HG03457 (cell line): ENCODE measurements around the gene RAD1.
"Not testable (repeated sequence)": the region's sequence is repeated elsewhere in the genome, so short reads cannot be mapped to it uniquely, and the experiment has no call there.

Source experiments
- ATAC-seq: cut with Tn5 transposase; IDR thresholded peaks from one replicate; pipeline ENCODE4 v1.9.1; 2021; ENCODE audit warnings: moderate number of reproducible peaks; ENCODE audit not compliant: unreplicated experiment

The RAD1 gene, protein sequence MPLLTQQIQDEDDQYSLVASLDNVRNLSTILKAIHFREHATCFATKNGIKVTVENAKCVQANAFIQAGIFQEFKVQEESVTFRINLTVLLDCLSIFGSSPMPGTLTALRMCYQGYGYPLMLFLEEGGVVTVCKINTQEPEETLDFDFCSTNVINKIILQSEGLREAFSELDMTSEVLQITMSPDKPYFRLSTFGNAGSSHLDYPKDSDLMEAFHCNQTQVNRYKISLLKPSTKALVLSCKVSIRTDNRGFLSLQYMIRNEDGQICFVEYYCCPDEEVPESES

DNA sequence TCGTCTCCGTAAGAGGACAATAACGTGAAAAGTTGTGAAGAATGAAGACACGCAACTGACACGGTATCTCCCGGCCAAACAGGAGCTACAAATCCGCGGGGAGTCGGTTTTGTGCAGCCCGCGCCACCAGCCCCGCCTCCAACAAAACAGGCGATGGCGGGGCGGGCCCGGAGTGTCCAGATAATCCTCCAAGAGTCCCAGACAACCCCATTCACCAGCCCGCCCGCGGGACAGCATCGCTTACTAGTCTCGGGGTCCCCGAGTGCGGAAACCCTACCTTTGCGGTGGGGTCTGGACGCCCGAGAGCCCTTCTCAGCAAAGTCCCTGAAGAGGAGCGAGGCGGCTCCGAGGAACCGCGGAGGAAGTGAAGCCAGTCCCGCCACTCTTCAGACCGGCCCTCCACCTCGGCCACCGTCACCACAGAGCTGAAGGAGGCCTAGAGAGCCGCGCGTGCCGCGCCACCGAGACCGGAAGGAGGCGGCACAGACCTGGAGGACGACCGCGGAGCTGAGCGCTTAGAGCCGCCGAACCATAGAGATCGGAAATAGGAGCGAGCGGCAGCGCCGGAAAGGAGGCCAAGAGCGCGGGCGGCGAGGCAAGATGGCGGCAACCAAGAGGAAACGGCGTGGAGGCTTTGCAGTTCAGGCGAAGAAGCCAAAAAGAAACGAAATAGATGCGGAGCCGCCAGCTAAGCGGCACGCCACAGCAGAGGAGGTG is at the start of gene RAD1, which contains the start of gene BRIX1:
RAD1 (minus strand) TSS at position 366 of the 717 bp plus-strand sequence. CDS start 612 bp downstream, outside the sequence.
BRIX1 (plus strand) TSS at position 573 of the 717 bp plus-strand sequence; CDS start at position 601, 28 bp downstream.
- ATAC-seq, result peak; percentile 96

GRCh38 chr5:34959323-34959722 is 44.0 kb upstream of the RAD1 start:
- peak; percentile 79 for ATAC-seq

DNA sequence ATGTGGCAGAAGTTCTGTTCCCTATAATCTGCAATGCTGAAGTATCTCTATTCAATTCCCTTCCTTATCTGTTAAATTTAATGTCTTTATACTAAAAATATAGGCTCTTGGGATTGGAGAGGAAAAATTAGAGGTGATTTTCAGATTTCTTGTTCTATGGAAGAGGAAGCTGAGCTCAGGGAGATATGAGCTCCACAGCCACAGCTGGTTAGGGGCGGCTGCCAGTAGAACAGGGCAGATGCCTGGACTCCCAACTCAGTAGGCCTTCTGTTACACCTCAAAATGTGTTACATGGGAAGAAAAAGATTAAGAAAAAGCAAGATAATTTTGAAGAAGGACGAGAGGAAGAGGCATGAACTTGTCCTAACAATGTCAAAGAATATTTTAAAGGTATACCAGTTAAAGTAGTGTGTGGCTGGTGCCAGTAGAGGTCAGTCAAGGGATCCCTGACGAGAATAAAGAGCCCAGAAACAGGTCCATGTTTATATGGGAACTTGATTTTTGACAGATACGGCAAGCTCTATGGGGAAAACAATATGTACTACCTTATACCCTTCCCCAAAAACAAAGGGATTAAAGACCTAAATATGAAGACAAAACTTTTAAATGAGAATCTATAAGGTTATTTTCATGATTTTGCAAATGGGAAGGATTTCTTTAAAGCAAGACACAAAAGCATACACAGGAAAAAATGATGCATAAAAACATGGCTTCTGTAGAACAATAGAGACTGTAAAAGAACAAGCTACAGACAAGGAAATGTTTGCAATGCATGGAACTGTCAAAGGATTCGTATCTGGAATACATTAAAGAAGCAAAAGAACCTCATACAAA is 42.8 kb upstream of the RAD1 start:
- no peak for ATAC-seq

DNA sequence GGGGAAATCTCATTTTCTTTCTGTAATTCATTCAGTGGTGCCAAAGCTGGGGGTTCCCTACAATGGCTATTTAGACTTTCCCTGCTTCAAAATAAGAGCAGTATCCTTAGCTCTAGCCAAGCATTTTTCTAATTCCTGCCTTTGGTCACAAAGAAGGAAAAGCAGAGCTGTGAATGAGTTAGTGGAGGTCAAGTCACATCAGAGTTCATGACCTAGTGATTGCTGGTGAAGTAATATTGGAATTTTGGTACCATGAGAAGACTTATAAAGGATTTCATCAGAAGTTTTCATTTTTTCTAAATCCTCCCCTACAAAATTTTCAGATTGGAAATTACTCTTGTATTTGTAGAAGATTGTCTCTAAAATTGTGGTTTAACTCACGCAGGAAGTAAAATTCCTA is 42.0 kb upstream of the RAD1 start:
- ATAC-seq, result no peak

- ATAC-seq, result no peak
Measured at GRCh38 chr5:34944460-34945047, 29.2 kb upstream of the RAD1 start.

DNA sequence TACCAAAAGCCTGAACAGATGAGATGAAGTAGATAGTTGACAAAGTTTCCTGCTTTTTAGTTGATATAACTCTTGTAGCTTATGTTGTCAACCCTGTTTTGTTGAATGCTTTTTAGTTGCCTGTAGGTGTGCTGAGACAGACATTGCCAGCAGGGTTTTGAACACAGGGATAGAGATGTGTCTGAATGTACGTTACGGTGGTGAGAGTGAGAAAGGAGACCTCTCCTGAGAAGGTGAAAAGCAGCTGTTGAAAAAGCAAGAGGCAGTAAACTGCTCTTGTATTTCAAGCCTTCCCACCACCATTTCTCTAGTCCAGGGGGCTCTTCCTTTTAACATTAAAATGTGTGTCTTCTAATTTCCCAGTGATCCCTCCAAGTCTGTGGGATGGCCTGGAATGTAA is 28.7 kb upstream of the RAD1 start:
- no peak for ATAC-seq

- no peak for ATAC-seq
Measured at GRCh38 chr5:34941936-34942335, 26.6 kb upstream of the RAD1 start.

DNA sequence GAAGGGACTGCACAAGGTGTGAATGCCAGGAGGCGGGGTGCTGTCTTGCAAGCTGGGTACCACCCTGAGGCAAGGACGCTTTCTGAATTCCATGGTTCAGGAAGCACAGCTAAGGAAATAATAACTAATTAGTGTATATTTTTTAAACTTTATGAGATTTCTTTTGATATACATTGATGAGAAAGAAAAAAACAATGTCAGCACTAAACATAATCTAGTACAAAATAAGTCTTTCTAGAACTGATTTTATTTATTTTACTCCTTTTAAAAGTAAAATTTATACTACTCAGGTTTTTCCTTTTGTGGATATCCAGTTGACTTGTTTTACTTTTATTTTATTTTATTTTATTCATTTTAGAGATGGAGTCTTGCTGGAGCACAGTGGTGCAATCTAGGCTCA is 17.6 kb upstream of the RAD1 start:
- no peak for ATAC-seq

DNA sequence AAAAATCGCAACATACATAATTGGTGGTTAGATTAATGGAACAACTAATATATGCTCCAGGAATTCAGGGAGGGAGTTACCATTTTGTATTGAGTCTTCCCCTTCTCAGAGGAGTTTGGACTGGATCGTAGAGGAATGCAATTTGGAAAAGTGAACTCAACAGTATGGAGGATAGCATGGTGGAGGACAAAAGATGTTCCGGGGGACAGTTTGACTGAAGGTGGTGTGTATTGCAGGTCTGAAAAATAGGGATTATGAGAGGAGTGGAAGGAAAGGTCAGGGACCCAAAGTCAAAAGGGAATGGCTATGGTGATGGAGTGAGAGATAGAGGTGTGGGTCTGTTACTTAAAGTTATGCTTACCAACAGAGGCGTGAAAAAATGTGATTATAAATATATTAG is 15.6 kb upstream of the RAD1 start:
- no peak for ATAC-seq

GRCh38 chr5:34930462-34930844 is 15.1 kb upstream of the RAD1 start:
- no peak for ATAC-seq

DNA sequence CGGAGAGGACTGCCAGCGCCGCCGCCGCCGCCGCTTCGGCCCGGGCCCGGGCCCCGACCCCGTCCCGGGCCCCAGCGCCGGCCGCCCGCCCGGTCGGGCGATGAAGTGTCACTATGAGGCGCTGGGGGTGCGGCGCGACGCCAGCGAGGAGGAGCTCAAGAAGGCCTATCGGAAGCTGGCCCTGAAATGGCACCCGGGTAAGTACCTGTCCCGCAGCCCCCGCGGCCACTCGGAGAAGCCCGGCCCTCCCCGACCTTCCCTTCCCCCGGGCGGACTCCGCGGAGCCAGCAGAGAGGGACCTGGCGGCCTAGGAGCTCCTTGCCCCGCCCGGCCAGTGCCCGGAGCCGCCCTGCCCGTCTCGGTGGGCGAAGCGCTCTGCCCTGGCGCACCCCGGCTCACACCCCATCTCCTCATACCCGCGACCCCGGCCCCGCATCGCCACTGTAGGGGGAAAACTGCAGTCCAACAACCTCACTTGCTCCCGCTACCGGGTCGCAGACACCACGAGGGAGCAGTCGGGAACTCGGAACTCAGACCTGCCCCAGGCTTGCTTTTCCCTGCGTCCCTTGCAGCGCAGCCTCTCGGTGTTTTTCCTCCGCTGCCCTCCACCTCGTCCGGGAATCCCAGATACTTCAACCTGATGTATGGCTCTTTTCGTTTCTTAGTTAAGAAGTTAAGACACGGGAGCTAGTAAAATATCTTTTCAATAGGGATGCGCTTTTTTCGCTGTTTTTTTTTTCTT is 14.6 kb upstream of the RAD1 start:
- peak; percentile 66 for ATAC-seq

GRCh38 chr5:34929134-34929719 is 13.9 kb upstream of the RAD1 start, which contains the start of gene DNAJC21:
TSS of gene DNAJC21 (plus strand) at chr5:34929559. CDS start at chr5:34929820, 261 bp downstream.
- ATAC-seq, result peak; percentile 77

GRCh38 chr5:34928267-34928666 is 13.0 kb upstream of the RAD1 start:
- no peak for ATAC-seq

DNA sequence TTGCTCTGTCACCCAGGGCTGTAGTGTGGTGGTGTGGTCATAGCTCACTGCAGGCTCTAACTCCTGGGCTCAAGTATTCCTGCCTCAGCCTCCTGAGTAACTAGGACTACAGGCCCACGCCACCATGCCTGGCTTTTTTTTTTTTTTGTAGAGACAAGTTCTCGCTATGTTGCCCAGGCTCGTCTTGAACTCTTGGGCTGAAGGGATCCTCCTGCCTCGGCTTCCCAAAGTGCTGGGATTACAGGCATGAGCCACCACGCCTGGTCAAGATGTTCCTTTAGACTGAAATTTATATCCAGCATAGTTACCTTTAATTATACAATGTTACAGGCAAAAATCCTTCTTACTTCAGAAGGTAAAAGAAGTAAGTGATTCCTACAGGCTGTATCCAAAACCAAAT is 12.5 kb upstream of the RAD1 start:
- ATAC-seq, result no peak

GRCh38 chr5:34926318-34926888 is 11.1 kb upstream of the RAD1 start:
- no peak for ATAC-seq

- ATAC-seq, result no peak
Measured at GRCh38 chr5:34924462-34924765, 9.1 kb upstream of the RAD1 start.

GRCh38 chr5:34923694-34924461 is 8.6 kb upstream of the RAD1 start:
- no peak for ATAC-seq

DNA sequence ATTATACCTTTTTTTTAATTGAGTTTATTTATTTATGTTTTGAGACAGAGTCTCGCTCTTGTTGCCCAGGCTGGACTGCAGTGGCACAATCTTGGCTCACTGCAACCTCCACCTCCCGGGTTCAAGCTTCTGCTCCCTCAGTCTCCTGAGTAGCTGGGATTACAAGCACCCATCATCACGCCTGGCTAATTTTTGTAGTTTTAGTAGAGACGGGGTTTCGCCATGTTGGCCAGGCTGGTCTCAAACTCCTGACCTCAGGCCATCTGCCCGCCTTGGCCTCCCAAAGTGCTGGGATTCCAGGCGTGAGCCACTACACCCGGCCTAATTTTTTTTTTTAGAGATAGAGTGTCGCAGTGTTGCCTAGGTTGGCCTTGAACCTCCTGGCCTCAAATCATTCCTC is 8.0 kb upstream of the RAD1 start:
- not testable (repeated sequence) for ATAC-seq

DNA sequence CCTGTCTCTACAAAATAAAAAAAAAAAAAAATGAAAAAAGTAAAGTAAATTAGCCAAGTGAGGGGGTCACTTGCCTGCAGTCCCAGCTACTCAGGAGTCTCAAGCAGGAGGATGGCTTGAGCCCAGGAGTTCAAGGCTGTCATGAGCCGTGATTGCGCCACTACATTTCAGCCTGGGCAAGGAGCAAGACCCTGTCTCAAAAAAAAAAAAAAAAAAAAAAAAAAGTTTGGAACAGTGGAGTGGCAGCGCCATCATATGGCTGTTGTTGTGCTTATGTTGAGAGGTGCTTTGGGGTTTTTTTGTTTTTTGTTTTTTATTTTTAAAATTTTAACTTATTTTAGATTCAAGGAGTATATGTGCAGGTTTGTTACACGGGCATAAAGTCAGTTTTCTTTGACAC is 3.8 kb upstream of the RAD1 start:
- no peak for ATAC-seq
